ENCODE data around the gene KCNF1.

KCNF1 gene

GRCh38 chr2:10882568-10882967, 29.2 kb upstream of the KCNF1 start:
- Histone ChIP-seq H3K36me3 (ENCODE audit: insufficient read depth, low read length) (no peaks in the 10 kb centered on the region), H3K4me1 (ENCODE audit: insufficient read depth, low read length) (peaks cover 27% of the 10 kb centered on the region), H3K27ac (ENCODE audit: low read depth, low read length) (no peak overlapping the region), H3K9ac (ENCODE audit: low read depth, low read length) (no peak overlapping the region), H3K9me3 (ENCODE audit: insufficient read depth, low read depth, low read length) (no peaks in the 10 kb centered on the region), H3K27me3 (ENCODE audit: insufficient read depth, low read length) (no peaks in the 10 kb centered on the region), H3K4me3 (ENCODE audit: low read length) (no peak overlapping the region)
- 90% methylated on average over 3 of the region's 3 CpGs for WGBS

GRCh38 chr2:10883066-10883465, 28.7 kb upstream of the KCNF1 start:
- H3K9me3 ChIP-seq (ENCODE audit: insufficient read depth, low read depth, low read length): no peaks in the 10 kb centered on the region
- no peak overlapping the region for H3K4me3 ChIP-seq (ENCODE audit: low read length)
- peaks cover 27% of the 10 kb centered on the region for H3K4me1 ChIP-seq (ENCODE audit: insufficient read depth, low read length)
- no peaks in the 10 kb centered on the region for H3K27me3 ChIP-seq (ENCODE audit: insufficient read depth, low read length)
- 84% methylated on average over 5 of the region's 6 CpGs for WGBS
- no peaks in the 10 kb centered on the region for H3K36me3 ChIP-seq (ENCODE audit: insufficient read depth, low read length)
- H3K9ac ChIP-seq (ENCODE audit: low read depth, low read length): no peak overlapping the region
- no peak overlapping the region for H3K27ac ChIP-seq (ENCODE audit: low read depth, low read length)

GRCh38 chr2:10883801-10884478, 27.8 kb upstream of the KCNF1 start:
- Histone ChIP-seq H3K27me3 (ENCODE audit: insufficient read depth, low read length) (no peaks in the 10 kb centered on the region), H3K9me3 (ENCODE audit: insufficient read depth, low read depth, low read length) (no peaks in the 10 kb centered on the region), H3K9ac (ENCODE audit: low read depth, low read length) (no peak overlapping the region), H3K4me3 (ENCODE audit: low read length) (no peak overlapping the region), H3K36me3 (ENCODE audit: insufficient read depth, low read length) (no peaks in the 10 kb centered on the region), H3K4me1 (ENCODE audit: insufficient read depth, low read length) (peaks cover 27% of the 10 kb centered on the region), H3K27ac (ENCODE audit: low read depth, low read length) (no peak overlapping the region; the same call in 1 of the 2 replicates)
- WGBS: 66% methylated on average over 9 of the region's 10 CpGs

GRCh38 chr2:10884574-10884975, 27.2 kb upstream of the KCNF1 start:
- Histone ChIP-seq H3K27me3 (ENCODE audit: insufficient read depth, low read length) (no peaks in the 10 kb centered on the region), H3K9me3 (ENCODE audit: insufficient read depth, low read depth, low read length) (no peaks in the 10 kb centered on the region), H3K27ac (ENCODE audit: low read depth, low read length) (peak overlapping the region; percentile 18; the same call in 1 of the 2 replicates), H3K4me3 (ENCODE audit: low read length) (no peak overlapping the region), H3K36me3 (ENCODE audit: insufficient read depth, low read length) (no peaks in the 10 kb centered on the region), H3K4me1 (ENCODE audit: insufficient read depth, low read length) (peaks cover 27% of the 10 kb centered on the region), H3K9ac (ENCODE audit: low read depth, low read length) (no peak overlapping the region)
- 34% methylated on average over 5 of the region's 5 CpGs for whole genome bisulfite sequencing

GRCh38 chr2:10885094-10885860, 26.5 kb upstream of the KCNF1 start:
- peak overlapping the region; percentile 18; the same call in 1 of the 2 replicates for H3K27ac ChIP-seq (ENCODE audit: low read depth, low read length)
- WGBS: 88% methylated on average over 6 of the region's 6 CpGs

GRCh38 chr2:10887476-10887875, 24.3 kb upstream of the KCNF1 start:
- no peaks in the 10 kb centered on the region for H3K27me3 ChIP-seq (ENCODE audit: insufficient read depth, low read length)
- no peak overlapping the region for H3K9ac ChIP-seq (ENCODE audit: low read depth, low read length)
- H3K9me3 ChIP-seq (ENCODE audit: insufficient read depth, low read depth, low read length): no peaks in the 10 kb centered on the region
- H3K4me1 ChIP-seq (ENCODE audit: insufficient read depth, low read length): peaks cover 27% of the 10 kb centered on the region
- H3K36me3 ChIP-seq (ENCODE audit: insufficient read depth, low read length): no peaks in the 10 kb centered on the region
- 89% methylated on average over 2 of the region's 3 CpGs for WGBS
- H3K27ac ChIP-seq (ENCODE audit: low read depth, low read length): no peak overlapping the region
- H3K4me3 ChIP-seq (ENCODE audit: low read length): no peak overlapping the region

More at GRCh38 chr2:10885094-10885860, 26.5 kb upstream of the KCNF1 start:
- Histone ChIP-seq H3K36me3 (ENCODE audit: insufficient read depth, low read length) (no peaks in the 10 kb centered on the region), H3K9me3 (ENCODE audit: insufficient read depth, low read depth, low read length) (no peaks in the 10 kb centered on the region), H3K4me1 (ENCODE audit: insufficient read depth, low read length) (peaks cover 27% of the 10 kb centered on the region), H3K4me3 (ENCODE audit: low read length) (no peak overlapping the region), H3K9ac (ENCODE audit: low read depth, low read length) (no peak overlapping the region), H3K27me3 (ENCODE audit: insufficient read depth, low read length) (no peaks in the 10 kb centered on the region)

DNA sequence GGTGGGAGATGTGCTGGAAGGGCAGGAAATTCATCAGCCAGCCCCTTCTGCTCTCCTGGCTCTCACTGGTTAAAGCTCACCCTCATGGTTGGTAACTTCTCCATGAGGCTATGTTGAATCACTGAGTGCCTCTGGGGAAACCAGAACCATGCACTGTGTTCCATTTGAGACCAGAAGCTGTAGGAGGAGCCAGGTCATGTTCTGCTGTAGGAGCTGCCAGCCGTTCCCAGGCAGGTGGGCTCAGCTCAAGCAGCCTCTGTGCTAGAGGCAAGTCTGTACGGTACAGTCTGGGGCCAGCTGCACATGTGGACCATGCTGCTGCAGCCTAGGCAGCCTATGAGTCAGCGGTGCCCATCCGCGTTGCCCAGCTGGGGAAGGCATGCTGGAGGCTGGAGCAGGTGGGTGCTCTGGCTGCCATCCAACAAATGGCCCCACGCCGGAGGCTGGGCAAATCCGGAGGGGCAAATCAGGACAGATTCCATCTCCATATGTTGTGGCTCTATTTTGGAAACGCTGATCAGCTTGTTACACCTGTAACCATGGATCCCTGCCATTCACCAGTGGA, 22.0 kb upstream of the KCNF1 start:
- Histone ChIP-seq H3K9me3 (ENCODE audit: insufficient read depth, low read depth, low read length) (no peaks in the 10 kb centered on the region), H3K27ac (ENCODE audit: low read depth, low read length) (no peak overlapping the region), H3K4me3 (ENCODE audit: low read length) (no peak overlapping the region), H3K9ac (ENCODE audit: low read depth, low read length) (no peak overlapping the region), H3K4me1 (ENCODE audit: insufficient read depth, low read length) (peaks cover 15% of the 10 kb centered on the region; the same call in 1 of the 2 replicates), H3K36me3 (ENCODE audit: insufficient read depth, low read length) (no peaks in the 10 kb centered on the region), H3K27me3 (ENCODE audit: insufficient read depth, low read length) (no peaks in the 10 kb centered on the region)
- 95% methylated on average over 9 of the region's 9 CpGs for WGBS

GRCh38 chr2:10890706-10891270, 20.9 kb upstream of the KCNF1 start:
- Histone ChIP-seq H3K27ac (ENCODE audit: low read depth, low read length) (no peak overlapping the region), H3K9me3 (ENCODE audit: insufficient read depth, low read depth, low read length) (no peaks in the 10 kb centered on the region), H3K27me3 (ENCODE audit: insufficient read depth, low read length) (no peaks in the 10 kb centered on the region), H3K4me3 (ENCODE audit: low read length) (no peak overlapping the region), H3K9ac (ENCODE audit: low read depth, low read length) (no peak overlapping the region), H3K36me3 (ENCODE audit: insufficient read depth, low read length) (no peaks in the 10 kb centered on the region), H3K4me1 (ENCODE audit: insufficient read depth, low read length) (peaks cover 5% of the 10 kb centered on the region; the same call in 1 of the 2 replicates)
- WGBS: 88% methylated on average over 8 of the region's 8 CpGs

GRCh38 chr2:10891390-10891789, 20.3 kb upstream of the KCNF1 start:
- H3K9me3 ChIP-seq (ENCODE audit: insufficient read depth, low read depth, low read length): no peaks in the 10 kb centered on the region
- H3K4me1 ChIP-seq (ENCODE audit: insufficient read depth, low read length): 0 out of 2 replicates have a peak, but pooled peaks cover 4% of the 10 kb centered on the region
- H3K27me3 ChIP-seq (ENCODE audit: insufficient read depth, low read length): no peaks in the 10 kb centered on the region
- H3K27ac ChIP-seq (ENCODE audit: low read depth, low read length): no peak overlapping the region
- 96% methylated on average over 6 of the region's 6 CpGs for WGBS
- no peak overlapping the region for H3K4me3 ChIP-seq (ENCODE audit: low read length)
- H3K9ac ChIP-seq (ENCODE audit: low read depth, low read length): no peak overlapping the region
- no peaks in the 10 kb centered on the region for H3K36me3 ChIP-seq (ENCODE audit: insufficient read depth, low read length)

GRCh38 chr2:10891848-10892247, 19.9 kb upstream of the KCNF1 start:
- no peaks in the 10 kb centered on the region for H3K27me3 ChIP-seq (ENCODE audit: insufficient read depth, low read length)
- no peak overlapping the region for H3K9ac ChIP-seq (ENCODE audit: low read depth, low read length)
- H3K9me3 ChIP-seq (ENCODE audit: insufficient read depth, low read depth, low read length): no peaks in the 10 kb centered on the region
- H3K4me1 ChIP-seq (ENCODE audit: insufficient read depth, low read length): 0 out of 2 replicates have a peak, but pooled peaks cover 4% of the 10 kb centered on the region
- H3K36me3 ChIP-seq (ENCODE audit: insufficient read depth, low read length): no peaks in the 10 kb centered on the region
- no peak overlapping the region for H3K27ac ChIP-seq (ENCODE audit: low read depth, low read length)
- no peak overlapping the region for H3K4me3 ChIP-seq (ENCODE audit: low read length)
- 87% methylated on average over 5 of the region's 5 CpGs for WGBS

DNA sequence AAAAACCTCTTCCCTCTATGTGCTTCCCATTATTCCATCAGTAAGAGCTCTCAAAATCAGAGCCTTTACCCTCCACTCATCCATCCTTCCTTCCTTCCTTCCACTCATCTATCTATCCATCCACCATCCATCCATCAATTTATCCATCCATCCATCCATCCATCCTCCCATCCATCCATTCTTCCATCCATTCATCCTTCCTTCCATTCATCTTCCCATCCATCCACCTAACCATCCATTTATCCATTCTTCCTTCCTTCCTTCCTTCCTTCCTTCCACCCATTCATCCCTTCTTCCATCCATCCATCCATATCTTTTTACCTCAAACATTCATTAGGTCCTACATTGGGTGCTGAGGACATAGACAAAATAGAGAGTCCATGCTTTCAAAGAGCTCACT, 19.4 kb upstream of the KCNF1 start:
- H3K4me3 ChIP-seq (ENCODE audit: low read length): no peak overlapping the region

More for the DNA sequence above, 19.4 kb upstream of the KCNF1 start:
- H3K36me3 ChIP-seq (ENCODE audit: insufficient read depth, low read length): no peaks in the 10 kb centered on the region
- H3K4me1 ChIP-seq (ENCODE audit: insufficient read depth, low read length): 0 out of 2 replicates have a peak, but pooled peaks cover 4% of the 10 kb centered on the region
- no peak overlapping the region for H3K9ac ChIP-seq (ENCODE audit: low read depth, low read length)
- no peaks in the 10 kb centered on the region for H3K27me3 ChIP-seq (ENCODE audit: insufficient read depth, low read length)
- no peak overlapping the region for H3K27ac ChIP-seq (ENCODE audit: low read depth, low read length)
- H3K9me3 ChIP-seq (ENCODE audit: insufficient read depth, low read depth, low read length): no peaks in the 10 kb centered on the region
